DOHH2 (cell line): ENCODE measurements around the gene HTRA3.

Source experiments
- H3F3A ChIP-seq: fragments of 200-600 bp; sonication (generic), shearing (Covaris generic); 2 replicates; pipeline ENCODE4 v1.6.0; 2016; ENCODE audit warnings: antibody characterized with exemption, mild to moderate bottlenecking; ENCODE audit not compliant: control insufficient read depth, insufficient read depth
- H3K27ac ChIP-seq: fragments of 200-600 bp; sonication (generic); 2 replicates; pipeline ENCODE4 v1.5.1; 2014; ENCODE audit warnings: low read depth, mild to moderate bottlenecking, low read length, moderate library complexity
- H3K27me3 ChIP-seq: fragments of 200-600 bp; sonication (generic); 2 replicates; pipeline ENCODE4 v1.6.1; 2014; ENCODE audit warnings: mild to moderate bottlenecking, low read length, mixed read lengths; ENCODE audit not compliant: control insufficient read depth
- H3K36me3 ChIP-seq: fragments of 200-600 bp; sonication (generic); 2 replicates; pipeline ENCODE4 v1.6.1; 2014; ENCODE audit warnings: mild to moderate bottlenecking, low read length, moderate library complexity, mixed read lengths; ENCODE audit not compliant: control insufficient read depth
- H3K4me1 ChIP-seq: fragments of 200-600 bp; sonication (generic); 2 replicates; pipeline ENCODE4 v1.6.1; 2014; ENCODE audit warnings: mild to moderate bottlenecking, low read length, mixed read lengths; ENCODE audit not compliant: control insufficient read depth
- H3K4me2 ChIP-seq: fragments of 200-600 bp; sonication (generic); 2 replicates; pipeline ENCODE4 v1.6.0; 2014; ENCODE audit warnings: mild to moderate bottlenecking, low read length, moderate library complexity
- H3K4me3 ChIP-seq: fragments of 200-600 bp; sonication (generic); 2 replicates; pipeline ENCODE4 v1.5.1; 2014; ENCODE audit warnings: mild to moderate bottlenecking, low read length, mixed read lengths
- H3K79me2 ChIP-seq: fragments of 200-600 bp; sonication (generic); 2 replicates; pipeline ENCODE4 v1.6.1; 2014; ENCODE audit warnings: mild to moderate bottlenecking, low read length, mixed read lengths; ENCODE audit not compliant: control insufficient read depth
- H3K9me2 ChIP-seq: fragments of 200-600 bp; sonication (generic); replicated peaks from 2 replicates; pipeline ENCODE4 v1.6.1; 2014; ENCODE audit warnings: mild to moderate bottlenecking, low read length, mixed read lengths; ENCODE audit not compliant: control insufficient read depth
- H3K9me3 ChIP-seq: fragments of 200-600 bp; sonication (generic); 2 replicates; pipeline ENCODE4 v1.6.1; 2014; ENCODE audit warnings: antibody characterized with exemption, low read length, mixed read lengths; ENCODE audit not compliant: control insufficient read depth, insufficient read depth
- H4K20me1 ChIP-seq: fragments of 200-600 bp; sonication (generic); 2 replicates; pipeline ENCODE4 v1.6.0; 2014; ENCODE audit warnings: low read depth, mild to moderate bottlenecking, antibody characterized with exemption, low read length, moderate library complexity; ENCODE audit not compliant: control insufficient read depth, insufficient read depth
- CTCF ChIP-seq: fragments of 200-600 bp; sonication (generic); IDR thresholded peaks from one replicate; pipeline ENCODE4 v1.5.1; 2014; ENCODE audit warnings: antibody characterized with exemption, mild to moderate bottlenecking, low read depth, low read length; ENCODE audit not compliant: poor library complexity, severe bottlenecking
- EZH2phosphoT487 ChIP-seq: fragments of 200-600 bp; sonication (generic); IDR thresholded peaks from 2 replicates; pipeline ENCODE4 v1.6.1; 2017; ENCODE audit warnings: borderline replicate concordance, mild to moderate bottlenecking, antibody characterized with exemption, low read length, moderate library complexity, mixed read lengths

Gene HTRA3

GRCh38 chr4:8296491-8296890 lies 26.9 kb downstream of the HTRA3 start:
- Histone ChIP-seq H3K27ac (no peak overlapping the region), H3F3A (0 out of 2 replicates have a peak, but pooled peaks cover 3% of the 10 kb centered on the region), H4K20me1 (no peaks in the 10 kb centered on the region), H3K4me1 (no peaks in the 10 kb centered on the region), H3K9me3 (no peaks in the 10 kb centered on the region), H3K9me2 (no peaks in the 10 kb centered on the region), H3K36me3 (no peaks in the 10 kb centered on the region), H3K27me3 (no peaks in the 10 kb centered on the region), H3K4me3 (no peak overlapping the region), H3K4me2 (no peak overlapping the region), H3K79me2 (no peaks in the 10 kb centered on the region)
- no peak for TF ChIP-seq CTCF
- TF ChIP-seq EZH2phosphoT487: no peak

GRCh38 chr4:8297141-8297601 lies 27.6 kb downstream of the HTRA3 start:
- Histone ChIP-seq H3K4me1 (no peaks in the 10 kb centered on the region), H4K20me1 (no peaks in the 10 kb centered on the region), H3K4me2 (no peak overlapping the region), H3K9me2 (no peaks in the 10 kb centered on the region), H3K9me3 (no peaks in the 10 kb centered on the region), H3F3A (0 out of 2 replicates have a peak, but pooled peaks cover 3% of the 10 kb centered on the region), H3K36me3 (no peaks in the 10 kb centered on the region), H3K4me3 (no peak overlapping the region), H3K79me2 (no peaks in the 10 kb centered on the region), H3K27ac (no peak overlapping the region), H3K27me3 (no peaks in the 10 kb centered on the region; the same call in 1 of the 2 replicates)
- TF ChIP-seq EZH2phosphoT487 (no peak), CTCF (no peak)

GRCh38 chr4:8297691-8298485 lies 28.3 kb downstream of the HTRA3 start:
- Histone ChIP-seq H3F3A (0 out of 2 replicates have a peak, but pooled peaks cover 3% of the 10 kb centered on the region), H3K9me2 (no peaks in the 10 kb centered on the region), H3K9me3 (no peaks in the 10 kb centered on the region), H4K20me1 (no peaks in the 10 kb centered on the region), H3K79me2 (no peaks in the 10 kb centered on the region), H3K4me3 (no peak overlapping the region), H3K36me3 (no peaks in the 10 kb centered on the region), H3K4me1 (no peaks in the 10 kb centered on the region), H3K27ac (no peak overlapping the region), H3K4me2 (no peak overlapping the region), H3K27me3 (no peaks in the 10 kb centered on the region; the same call in 1 of the 2 replicates)
- TF ChIP-seq EZH2phosphoT487 (no peak), CTCF (no peak)
